Mucosa of gallbladder (tissue), 1 donor: ENCODE results near the gene ATP2B2. TPM values are rescaled to one million over a fixed set of nuclear protein-coding genes. Genes with fewer than 3 reads are reported as not detected.

Source experiments
- DNase-seq: peaks from one replicate; pipeline ENCODE4 v3.0.0-alpha.2; 2020; ENCODE audit warnings: low spot score
- total RNA-seq: library from RNA; stranded (reverse); gene quantifications from one replicate; pipeline ENCODE4 v1.2.1, GENCODE V29; 2021
- donor health status: DM: no; HTN: no; CAD: no.

The ATP2B2 gene
- total RNA-seq, 1 donor from 2014 or later: 0.09 TPM

- DNase-seq: no peak
These were observed 73.1 kb downstream of the ATP2B2 start for GRCh38 chr3:10432156-10432845.

- DNase-seq: no peak
These were observed 74.6 kb downstream of the ATP2B2 start for GRCh38 chr3:10430805-10431204.

- no peak for DNase-seq
These were observed 76.8 kb downstream of the ATP2B2 start for GRCh38 chr3:10428406-10429091.

GRCh38 chr3:10426346-10427220, 78.8 kb downstream of the ATP2B2 start:
- DNase-seq: no peak

- no peak for DNase-seq
These were observed 82.1 kb downstream of the ATP2B2 start for GRCh38 chr3:10423171-10423882.

GRCh38 chr3:10421996-10422395, 83.4 kb downstream of the ATP2B2 start:
- no peak for DNase-seq

- DNase-seq: no peak
These were observed 84.5 kb downstream of the ATP2B2 start for GRCh38 chr3:10420745-10421475.

- DNase-seq: no peak
These were observed 85.7 kb downstream of the ATP2B2 start for GRCh38 chr3:10419637-10420232.

- no peak for DNase-seq
These were observed 87.5 kb downstream of the ATP2B2 start for GRCh38 chr3:10417847-10418246.

- no peak for DNase-seq
These were observed 88.6 kb downstream of the ATP2B2 start for GRCh38 chr3:10416730-10417300.

- DNase-seq: no peak
These were observed 92.3 kb downstream of the ATP2B2 start for GRCh38 chr3:10413041-10413440.

- no peak for DNase-seq
These were observed 93.6 kb downstream of the ATP2B2 start for GRCh38 chr3:10411598-10412332.

- DNase-seq: no peak
These were observed 94.9 kb downstream of the ATP2B2 start for GRCh38 chr3:10410383-10411002.

GRCh38 chr3:10408680-10409079, 96.7 kb downstream of the ATP2B2 start:
- DNase-seq: no peak

GRCh38 chr3:10407361-10407760, 98.0 kb downstream of the ATP2B2 start:
- no peak for DNase-seq

GRCh38 chr3:10406414-10406813, 99.0 kb downstream of the ATP2B2 start:
- no peak for DNase-seq

GRCh38 chr3:10405816-10406215, 99.6 kb downstream of the ATP2B2 start:
- DNase-seq: no peak

- no peak for DNase-seq
These were observed 100.5 kb downstream of the ATP2B2 start for GRCh38 chr3:10404876-10405275.

- DNase-seq: no peak
These were observed 101.0 kb downstream of the ATP2B2 start for GRCh38 chr3:10404377-10404776.
